HG02938 (cell line): ENCODE measurements around the gene LYPD3.
"Not testable (repeated sequence)": the region's sequence is repeated elsewhere in the genome, so short reads cannot be mapped to it uniquely, and the experiment has no call there.

Experiments
- ATAC-seq: cut with Tn5 transposase; IDR thresholded peaks from one replicate; pipeline ENCODE4 v1.9.1; 2021; ENCODE audit warnings: mild to moderate bottlenecking, moderate library complexity; ENCODE audit not compliant: unreplicated experiment

The LYPD3 gene

GRCh38 chr19:43462785-43463380 is 2.5 kb downstream of the LYPD3 start:
- ATAC-seq = no peak

- no peak for ATAC-seq
These were observed 3.0 kb downstream of the LYPD3 start for GRCh38 chr19:43462383-43462782.

- ATAC-seq = no peak
These were observed 4.1 kb downstream of the LYPD3 start for GRCh38 chr19:43461303-43461702.

GRCh38 chr19:43460362-43461016 is 4.9 kb downstream of the LYPD3 start:
- ATAC-seq = no peak

- ATAC-seq = no peak
These were observed 7.6 kb downstream of the LYPD3 start for GRCh38 chr19:43457809-43458208.

GRCh38 chr19:43455321-43456113 is 9.9 kb downstream of the LYPD3 start:
- ATAC-seq = no peak

- no peak for ATAC-seq
These were observed 11.4 kb downstream of the LYPD3 start for GRCh38 chr19:43454031-43454430.

- no peak for ATAC-seq
These were observed 12.8 kb downstream of the LYPD3 start for GRCh38 chr19:43452582-43452981.

GRCh38 chr19:43450545-43450997 is 14.8 kb downstream of the LYPD3 start:
- no peak for ATAC-seq

GRCh38 chr19:43447655-43448054 is 17.8 kb downstream of the LYPD3 start:
- no peak for ATAC-seq

GRCh38 chr19:43446746-43447489 is 18.5 kb downstream of the LYPD3 start:
- no peak for ATAC-seq

GRCh38 chr19:43445426-43445825 is 20.0 kb downstream of the LYPD3 start:
- ATAC-seq = no peak

GRCh38 chr19:43444531-43445287 is 20.7 kb downstream of the LYPD3 start:
- ATAC-seq = no peak

GRCh38 chr19:43444091-43444490 is 21.3 kb downstream of the LYPD3 start:
- not testable (repeated sequence) for ATAC-seq

GRCh38 chr19:43441716-43442115 is 23.7 kb downstream of the LYPD3 start:
- ATAC-seq = no peak

- no peak for ATAC-seq
These were observed 25.7 kb downstream of the LYPD3 start for GRCh38 chr19:43439709-43440063.

- ATAC-seq = no peak
These were observed 26.2 kb downstream of the LYPD3 start for GRCh38 chr19:43439032-43439708.

- no peak for ATAC-seq
These were observed 26.9 kb downstream of the LYPD3 start for GRCh38 chr19:43438291-43439031.

- no peak for ATAC-seq
These were observed 27.7 kb downstream of the LYPD3 start for GRCh38 chr19:43437712-43438111.
